ENCODE data around the gene HAGHL. TPM values are rescaled to one million over a fixed set of nuclear protein-coding genes. Genes with fewer than 3 reads are reported as not detected.

The HAGHL gene
- total and polyA plus RNA-seq, 10 donors: 7.7 to 75.8 (median 20.3) TPM

- Histone ChIP-seq H3K27ac (no peak within 1 kb of the TSS), H3K27me3 (replicated peaks in 1 of 7) (peaks cover 0 to 63% (median 14%) of the 10 kb centered on the region in 7 donors), H3K9me3 (peaks cover 0 to 6% (median 0%) of the 10 kb centered on the region in 8 donors), H3K4me3 (no peak within 1 kb of the TSS), H3K4me1 (no peaks in the 10 kb centered on the region), H3K36me3 (no peaks in the 10 kb centered on the region)
- WGBS, 5 donors: 76 to 85% (median 79%) methylated on average over 31 to 37 of the region's 37 CpGs
- DNase-seq: no peak
- TF ChIP-seq POLR2A (IDR thresholded peaks at IDR 0.05): no peak
- no peak for TF ChIP-seq POLR2AphosphoS5 (IDR thresholded peaks at IDR 0.05)
- TF ChIP-seq, protein P1, sequence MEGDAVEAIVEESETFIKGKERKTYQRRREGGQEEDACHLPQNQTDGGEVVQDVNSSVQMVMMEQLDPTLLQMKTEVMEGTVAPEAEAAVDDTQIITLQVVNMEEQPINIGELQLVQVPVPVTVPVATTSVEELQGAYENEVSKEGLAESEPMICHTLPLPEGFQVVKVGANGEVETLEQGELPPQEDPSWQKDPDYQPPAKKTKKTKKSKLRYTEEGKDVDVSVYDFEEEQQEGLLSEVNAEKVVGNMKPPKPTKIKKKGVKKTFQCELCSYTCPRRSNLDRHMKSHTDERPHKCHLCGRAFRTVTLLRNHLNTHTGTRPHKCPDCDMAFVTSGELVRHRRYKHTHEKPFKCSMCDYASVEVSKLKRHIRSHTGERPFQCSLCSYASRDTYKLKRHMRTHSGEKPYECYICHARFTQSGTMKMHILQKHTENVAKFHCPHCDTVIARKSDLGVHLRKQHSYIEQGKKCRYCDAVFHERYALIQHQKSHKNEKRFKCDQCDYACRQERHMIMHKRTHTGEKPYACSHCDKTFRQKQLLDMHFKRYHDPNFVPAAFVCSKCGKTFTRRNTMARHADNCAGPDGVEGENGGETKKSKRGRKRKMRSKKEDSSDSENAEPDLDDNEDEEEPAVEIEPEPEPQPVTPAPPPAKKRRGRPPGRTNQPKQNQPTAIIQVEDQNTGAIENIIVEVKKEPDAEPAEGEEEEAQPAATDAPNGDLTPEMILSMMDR (IDR thresholded peaks at IDR 0.05 in 8 of 11, conservative IDR thresholded peaks at IDR 0.05 in 3 of 11): no peak
- intact Hi-C loops (cut with DNase I; ENCODE audit: low total_unique reads): no loop called here
Observed at GRCh38 chr16:760545-761343, 33.8 kb downstream of the HAGHL start, which contains the start of gene MSLN. Gene MSLN (plus strand): TSS chr16:760734. CDS start chr16:762681, 1,947 bp downstream.

DNA sequence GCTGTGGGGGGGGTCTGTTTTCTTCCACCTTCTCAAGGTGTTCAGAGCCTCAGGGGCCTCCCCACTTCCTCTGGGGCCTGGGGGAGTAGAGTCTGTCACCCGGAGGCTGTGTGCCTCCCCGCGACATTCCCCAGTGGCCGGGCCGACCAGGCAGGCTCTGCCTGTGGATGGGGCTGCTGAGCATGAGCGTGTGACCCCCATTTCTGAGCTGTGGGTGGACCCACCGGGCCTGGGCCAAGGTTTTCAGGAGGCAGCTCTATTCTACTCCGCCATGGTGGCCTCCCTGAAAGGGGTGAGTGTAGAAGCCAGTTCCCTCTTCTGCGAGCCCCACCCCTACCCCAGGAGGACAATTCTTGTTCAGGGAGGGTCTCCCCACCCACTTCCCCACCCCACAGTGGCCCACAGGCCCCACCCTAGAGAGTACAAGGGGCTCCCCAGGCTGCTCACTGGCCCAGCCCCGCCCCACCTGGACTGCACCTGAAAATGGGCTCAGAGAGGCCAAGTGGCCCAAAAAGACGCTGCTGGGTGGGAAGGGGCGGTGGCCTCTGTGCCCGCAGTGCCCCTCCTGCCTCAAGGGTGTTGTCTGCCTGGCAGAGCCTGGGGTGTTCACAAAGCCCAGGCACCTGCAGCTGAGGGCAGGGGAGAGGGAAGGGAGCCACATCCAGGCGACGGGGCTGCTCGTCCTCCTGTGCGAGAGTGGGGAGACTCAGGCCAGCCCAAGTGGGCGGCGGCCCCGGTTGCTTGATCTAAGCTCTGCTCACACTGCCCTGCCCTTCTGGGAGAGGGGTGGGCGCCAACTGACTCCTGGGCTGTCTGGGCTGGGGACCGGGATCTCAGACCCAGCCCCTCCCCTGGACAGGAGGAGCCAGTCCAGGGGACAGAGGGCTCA lies 35.0 kb downstream of the HAGHL start:
- Histone ChIP-seq H3K4me1 (no peaks in the 10 kb centered on the region), H3K36me3 (no peaks in the 10 kb centered on the region), H3K27ac (no peak overlapping the region), H3K4me3 (no peak overlapping the region), H3K27me3 (replicated peaks in 1 of 7) (peaks cover 0 to 71% (median 14%) of the 10 kb centered on the region in 7 donors), H3K9me3 (peaks cover 0 to under 1% (median 0%) of the 10 kb centered on the region in 8 donors)
- no peak for DNase-seq
- TF ChIP-seq POLR2AphosphoS5 (IDR thresholded peaks at IDR 0.05): no peak
- no peak for TF ChIP-seq POLR2A (IDR thresholded peaks at IDR 0.05)
- intact Hi-C loops (cut with DNase I; ENCODE audit: low total_unique reads): no loop called here
- WGBS, 5 donors: 74 to 91% (median 76%) methylated on average over 9 to 22 of the region's 22 CpGs

- intact Hi-C loops (cut with DNase I; ENCODE audit: low total_unique reads): no loop called here
- no peaks in the 10 kb centered on the region for H3K36me3 ChIP-seq
- H3K4me3 ChIP-seq: no peak overlapping the region
- H3K27ac ChIP-seq: no peak overlapping the region
- peaks cover 0 to 75% (median 14%) of the 10 kb centered on the region in 7 donors for H3K27me3 ChIP-seq (replicated peaks in 1 of 7)
- H3K4me1 ChIP-seq: no peaks in the 10 kb centered on the region
- TF ChIP-seq, protein P1 (IDR thresholded peaks at IDR 0.05 in 8 of 11, conservative IDR thresholded peaks at IDR 0.05 in 3 of 11): no peak
- TF ChIP-seq POLR2AphosphoS5 (IDR thresholded peaks at IDR 0.05) (no peak), POLR2A (IDR thresholded peaks at IDR 0.05) (no peak)
- DNase-seq: no peak
- 67 to 83% (median 79%) methylated on average over 3 to 17 of the region's 17 CpGs for WGBS, 5 donors
- H3K9me3 ChIP-seq: no peaks in the 10 kb centered on the region
Observed at GRCh38 chr16:762595-763268, 35.8 kb downstream of the HAGHL start.

GRCh38 chr16:763369-764183 lies 36.7 kb downstream of the HAGHL start:
- no peak for TF ChIP-seq POLR2A (IDR thresholded peaks at IDR 0.05)
- TF ChIP-seq, protein P1 (IDR thresholded peaks at IDR 0.05 in 8 of 11, conservative IDR thresholded peaks at IDR 0.05 in 3 of 11): no peak
- no peak for TF ChIP-seq POLR2AphosphoS5 (IDR thresholded peaks at IDR 0.05)
- no peak for DNase-seq
- WGBS, 5 donors: 73 to 87% (median 77%) methylated on average over 17 to 21 of the region's 21 CpGs

More at GRCh38 chr16:763369-764183, 36.7 kb downstream of the HAGHL start:
- Histone ChIP-seq H3K27me3 (replicated peaks in 1 of 7) (peaks cover 0 to 77% (median 15%) of the 10 kb centered on the region in 7 donors), H3K36me3 (no peaks in the 10 kb centered on the region), H3K9me3 (no peaks in the 10 kb centered on the region), H3K27ac (no peak overlapping the region), H3K4me3 (no peak overlapping the region), H3K4me1 (no peaks in the 10 kb centered on the region)
- intact Hi-C loops (cut with DNase I; ENCODE audit: low total_unique reads): no loop called here

All from spleen (tissue), 11 donors.